Endothelial cell of umbilical vein (primary cell): ENCODE measurements around the gene SUSD5. TPM values are rescaled to one million over a fixed set of nuclear protein-coding genes. Genes with fewer than 3 reads are reported as not detected.
"Not testable (repeated sequence)": the region's sequence is repeated elsewhere in the genome, so short reads cannot be mapped to it uniquely, and the experiment has no call there.

ENCODE experiments used
- BruUV-seq: library from RNA; stranded (reverse); fragments of 400-500 nt; replicated peaks from 2 replicates; lab custom pipeline; 2021; lab: Mats Ljungman, UMichigan
- CTCF ChIA-PET: fragments of 300-600, 350-600 bp; sonication (Branson Sonifier 250); formaldehyde crosslinking; loops from one replicate; lab custom pipeline; 2021; ENCODE audit warnings: antibody characterized with exemption, inconsistent platforms; lab: Charles Lee
- POLR2A ChIA-PET: fragments of 300-600, 350-600 bp; sonication (Branson Sonifier 250); formaldehyde crosslinking; loops from one replicate; lab custom pipeline; 2021; ENCODE audit warnings: antibody characterized with exemption, inconsistent platforms; lab: Charles Lee
- DNase-seq: peaks from one replicate; pipeline ENCODE4 v3.0.0-alpha.2; 2011; ENCODE audit warnings: low read depth, low spot score
- FAIRE-seq: peaks from 2 replicates; lab custom pipeline; 2011; peaks lifted over from hg19 to GRCh38; lab: Jason Lieb, UNC
- H2AFZ ChIP-seq: 2 replicates; pipeline ENCODE4 v1.6.0; 2012; ENCODE audit warnings: low read depth, low read length, control low read depth, inconsistent platforms
- H3K27ac ChIP-seq: 2 replicates; pipeline ENCODE4 v1.5.1; 2011; ENCODE audit warnings: low read depth, mild to moderate bottlenecking, control low read depth, low read length, moderate library complexity; ENCODE audit not compliant: insufficient read depth
- H3K27me3 ChIP-seq, 2 experiments: 2 replicates each; pipeline versions ENCODE4 v1.6.0 to v1.6.1; 2011; ENCODE audit warnings: low read length in 2 of 2, mixed read lengths in 1 of 2; ENCODE audit not compliant: control insufficient read depth in 2 of 2, insufficient read depth in 2 of 2
- H3K36me3 ChIP-seq, 2 experiments: 2 replicates in 1 of 2; 3 replicates in 1 of 2; pipeline ENCODE4 v1.5.1; 2011; ENCODE audit warnings: low read length in 2 of 2, mild to moderate bottlenecking in 1 of 2, moderate library complexity in 1 of 2; ENCODE audit not compliant: control insufficient read depth in 2 of 2, insufficient read depth in 2 of 2; ENCODE audit errors: extremely low read depth in 1 of 2
- H3K4me1 ChIP-seq: 3 replicates; pipeline ENCODE4 v1.5.1; 2011; ENCODE audit warnings: mild to moderate bottlenecking, low read length; ENCODE audit not compliant: control insufficient read depth, insufficient read depth; ENCODE audit errors: extremely low read depth
- H3K4me2 ChIP-seq: 2 replicates; pipeline ENCODE4 v1.6.1; 2011; ENCODE audit warnings: low read length, control low read depth, mixed read lengths; ENCODE audit not compliant: insufficient read depth
- H3K4me3 ChIP-seq, 3 experiments: fragments of 200-600 bp in 1 of 3; sonication (generic), shearing (Covaris generic) in 1 of 3; replicated peaks in 1 of 3; 2 replicates each; pipeline ENCODE4 v1.5.1; 2011 to 2016; ENCODE audit warnings: control low read depth in 3 of 3, low read length in 3 of 3, mild to moderate bottlenecking in 2 of 3, inconsistent platforms in 1 of 3, low read depth in 1 of 3, moderate library complexity in 1 of 3; ENCODE audit not compliant: insufficient read depth in 1 of 3
- H3K79me2 ChIP-seq: 2 replicates; pipeline ENCODE4 v1.6.0; 2012; ENCODE audit warnings: low read length, inconsistent platforms; ENCODE audit not compliant: control insufficient read depth, insufficient read depth
- H3K9ac ChIP-seq: replicated peaks from 2 replicates; pipeline ENCODE3; 2011; ENCODE audit warnings: low read length, control low read depth; ENCODE audit not compliant: insufficient read depth; ENCODE audit errors: extremely low read depth
- H3K9me1 ChIP-seq: replicated peaks from 3 replicates; pipeline ENCODE4 v1.6.0; 2011; ENCODE audit warnings: mild to moderate bottlenecking, low read length; ENCODE audit not compliant: control insufficient read depth, insufficient read depth; ENCODE audit errors: extremely low read depth
- H3K9me3 ChIP-seq: replicated peaks from 2 replicates; pipeline ENCODE4 v1.5.1; 2012; ENCODE audit warnings: low read length, inconsistent platforms; ENCODE audit not compliant: control insufficient read depth, insufficient read depth
- H4K20me1 ChIP-seq: replicated peaks from 2 replicates; pipeline ENCODE3; 2011; ENCODE audit warnings: mild to moderate bottlenecking, low read length; ENCODE audit not compliant: control insufficient read depth, insufficient read depth; ENCODE audit errors: extremely low read depth
- EZH2 ChIP-seq: IDR thresholded peaks from 2 replicates; pipeline ENCODE4 v1.6.1; 2012; ENCODE audit warnings: borderline replicate concordance, low read depth, mild to moderate bottlenecking, moderate library complexity, low read length, inconsistent platforms; ENCODE audit not compliant: severe bottlenecking
- FOS ChIP-seq: IDR thresholded peaks from 2 replicates; pipeline ENCODE4 v1.6.1; 2011; ENCODE audit warnings: mild to moderate bottlenecking, low read length, moderate library complexity, borderline replicate concordance; ENCODE audit not compliant: insufficient read depth
- GATA2 ChIP-seq: IDR thresholded peaks from 2 replicates; pipeline ENCODE4 v1.7.0; 2011; ENCODE audit warnings: low read depth, mild to moderate bottlenecking, moderate library complexity, mixed read lengths, low read length; ENCODE audit not compliant: insufficient read length, insufficient read depth
- JUN ChIP-seq: IDR thresholded peaks from 2 replicates; pipeline ENCODE4 v1.6.1; 2011; ENCODE audit warnings: borderline replicate concordance, low read depth; ENCODE audit not compliant: insufficient read length, insufficient read depth
- MYC ChIP-seq: IDR thresholded peaks from one replicate; pipeline ENCODE4 v1.6.1; 2011; ENCODE audit warnings: mild to moderate bottlenecking, low read depth, low read length
- POLR2A ChIP-seq: IDR thresholded peaks from 2 replicates; pipeline ENCODE4 v1.6.1; 2012; ENCODE audit warnings: low read depth, mild to moderate bottlenecking, control low read depth, low read length
- POLR2AphosphoS5 ChIP-seq: IDR thresholded peaks from 2 replicates; pipeline ENCODE4 v1.6.1; 2012; ENCODE audit warnings: low read depth, mild to moderate bottlenecking, control low read depth, low read length, moderate library complexity; ENCODE audit not compliant: insufficient read depth
- dilution Hi-C: fragments of 300-500 bp; cut with MboI; formaldehyde crosslinking; loops from one replicate; pipeline ENCODE4 v1.15.0; 2019; ENCODE audit warnings: low sequenced_read_pairs; ENCODE audit not compliant: extremely low pct_ligation_motif_present
- intact Hi-C: fragments of 100-400 bp; cut with micrococcal nuclease; formaldehyde crosslinking; loops from one replicate; pipeline ENCODE4 v1.10.0; 2022
- polyA plus RNA-seq, 4 experiments: library from polyadenylated mRNA; depleted of rRNA in 3 of 4; stranded (reverse) in 3 of 4; unstranded in 1 of 4; fragments of >200 nt; gene quantifications; 2 replicates each; pipeline versions ENCODE4 v1.2.1 to v1.2.3, GENCODE V29; 2011 to 2012; ENCODE audit warnings: missing spikeins in 1 of 4
- total RNA-seq: library from RNA; stranded (reverse); gene quantifications from 2 replicates; pipeline ENCODE4 v1.2.3, GENCODE V29; 2021
- TF ChIP-seq, protein P1 (sequence below), 2 donors: IDR thresholded peaks; 1 replicate in 1 of 2; 2 replicates in 1 of 2; pipeline ENCODE4 v1.5.1; 2011; ENCODE audit warnings: low read length in 2 of 2, mild to moderate bottlenecking in 2 of 2, moderate library complexity in 2 of 2, control low read depth in 1 of 2, inconsistent platforms in 1 of 2, low read depth in 1 of 2; ENCODE audit not compliant: insufficient read depth in 1 of 2; ENCODE audit errors: extremely low read depth in 1 of 2
- TF ChIP-seq, protein P2 (sequence below): IDR thresholded peaks from 2 replicates; pipeline ENCODE4 v1.6.1; 2011; ENCODE audit not compliant: insufficient read depth, insufficient read length

Gene SUSD5
- total and polyA plus RNA-seq, 2 donors (not counting 3 experiments of a cell fraction or from before 2014, with no cell fraction given): 7.7 to 18.8 TPM

DNA sequence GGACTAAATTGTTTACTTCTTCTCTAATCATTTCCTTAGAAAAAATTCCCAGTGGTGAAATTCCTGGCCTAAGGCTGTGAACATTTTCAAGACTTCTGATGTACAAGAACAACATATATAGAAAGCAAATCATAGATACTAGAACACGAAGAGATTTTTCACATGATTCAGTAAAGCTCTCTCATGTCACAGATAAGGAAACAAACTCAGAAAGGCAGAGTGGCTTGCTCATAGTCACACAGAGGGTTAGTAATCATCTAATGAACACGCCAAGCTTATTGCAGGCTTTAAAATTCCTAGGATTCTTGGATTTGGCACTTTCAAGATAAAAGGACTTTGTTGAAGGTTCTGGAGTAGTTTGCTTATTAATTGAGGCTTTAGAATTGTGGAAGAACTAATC lies 78.6 kb downstream of the SUSD5 start:
- DNase-seq: no peak
- Histone ChIP-seq H2AFZ (no peak overlapping the region), H3K9ac (no peak overlapping the region), H4K20me1 (no peaks in the 10 kb centered on the region), H3K79me2 (no peaks in the 10 kb centered on the region), H3K9me3 (no peaks in the 10 kb centered on the region), H3K27me3 (no peaks in the 10 kb centered on the region), H3K4me3 (no peak overlapping the region), H3K4me2 (no peak overlapping the region), H3K27ac (no peak overlapping the region), H3K36me3 (peaks cover 5 to 12% of the 10 kb centered on the region in 2 experiments), H3K9me1 (no peaks in the 10 kb centered on the region), H3K4me1 (no peaks in the 10 kb centered on the region)
- CTCF ChIA-PET: interaction anchor here (1.4 to 3.4 kb wide), 4 partner anchors 8 to 647 kb away, joined by 3 to 17 read pairs (median 8); no protein-coding TSS in a partner anchor
- FAIRE-seq: no peak
- POLR2A ChIA-PET: no interaction called here
- intact Hi-C loops: no loop called here
- TF ChIP-seq, protein P1, sequence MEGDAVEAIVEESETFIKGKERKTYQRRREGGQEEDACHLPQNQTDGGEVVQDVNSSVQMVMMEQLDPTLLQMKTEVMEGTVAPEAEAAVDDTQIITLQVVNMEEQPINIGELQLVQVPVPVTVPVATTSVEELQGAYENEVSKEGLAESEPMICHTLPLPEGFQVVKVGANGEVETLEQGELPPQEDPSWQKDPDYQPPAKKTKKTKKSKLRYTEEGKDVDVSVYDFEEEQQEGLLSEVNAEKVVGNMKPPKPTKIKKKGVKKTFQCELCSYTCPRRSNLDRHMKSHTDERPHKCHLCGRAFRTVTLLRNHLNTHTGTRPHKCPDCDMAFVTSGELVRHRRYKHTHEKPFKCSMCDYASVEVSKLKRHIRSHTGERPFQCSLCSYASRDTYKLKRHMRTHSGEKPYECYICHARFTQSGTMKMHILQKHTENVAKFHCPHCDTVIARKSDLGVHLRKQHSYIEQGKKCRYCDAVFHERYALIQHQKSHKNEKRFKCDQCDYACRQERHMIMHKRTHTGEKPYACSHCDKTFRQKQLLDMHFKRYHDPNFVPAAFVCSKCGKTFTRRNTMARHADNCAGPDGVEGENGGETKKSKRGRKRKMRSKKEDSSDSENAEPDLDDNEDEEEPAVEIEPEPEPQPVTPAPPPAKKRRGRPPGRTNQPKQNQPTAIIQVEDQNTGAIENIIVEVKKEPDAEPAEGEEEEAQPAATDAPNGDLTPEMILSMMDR (IDR thresholded peaks at IDR 0.05; ENCODE audit: extremely low read depth in 1 of 2, insufficient read depth in 1 of 2, low read depth in 1 of 2, low read length in 2 of 2): no peak
- TF ChIP-seq FOS (no peak), JUN (no peak), POLR2AphosphoS5 (no peak), EZH2 (no peak), POLR2A (no peak), GATA2 (no peak), MYC (no peak)
- TF ChIP-seq, protein P2, sequence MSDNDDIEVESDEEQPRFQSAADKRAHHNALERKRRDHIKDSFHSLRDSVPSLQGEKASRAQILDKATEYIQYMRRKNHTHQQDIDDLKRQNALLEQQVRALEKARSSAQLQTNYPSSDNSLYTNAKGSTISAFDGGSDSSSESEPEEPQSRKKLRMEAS: no peak
- BruUV-seq: no TSS peak
- dilution Hi-C loops: loop anchor here (10.0 kb wide), 1 partner anchor 215 kb away; no protein-coding TSS in a partner anchor

DNA sequence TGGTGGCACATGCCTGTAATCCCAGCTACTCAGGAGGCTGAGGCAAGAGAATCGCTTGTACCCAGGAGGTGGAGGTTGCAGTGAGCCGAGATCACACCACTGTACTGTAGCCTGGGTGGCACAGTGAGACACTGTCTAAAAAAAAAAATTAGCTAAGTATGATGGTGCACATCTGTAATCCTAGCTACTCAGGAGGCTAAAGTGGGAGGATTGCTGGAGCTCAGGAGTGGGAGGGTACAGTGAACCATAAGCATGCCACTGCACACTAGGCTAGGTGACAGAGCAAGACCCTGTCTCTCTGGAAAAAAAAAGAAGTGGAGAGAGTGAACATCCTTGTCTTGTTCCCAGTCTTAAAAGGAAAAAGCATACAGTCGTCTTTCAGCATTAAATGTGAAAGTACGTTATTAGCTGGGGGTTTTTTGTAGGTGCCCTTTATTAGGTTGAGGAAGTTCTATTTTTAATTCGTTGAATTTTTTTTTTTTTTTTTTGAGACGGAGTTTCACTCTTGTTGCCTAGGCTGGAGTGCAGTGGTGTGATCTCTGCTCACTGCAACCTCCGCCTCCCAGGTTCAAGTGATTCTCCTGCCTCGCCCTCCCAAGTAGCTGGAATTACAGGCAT lies 79.5 kb downstream of the SUSD5 start:
- H3K4me1 ChIP-seq, POLR2A ChIA-PET, intact Hi-C loops: not testable (repeated sequence)

More for the DNA sequence above, 79.5 kb downstream of the SUSD5 start:
- BruUV-seq, H3K27me3 ChIP-seq, H3K79me2 ChIP-seq, H3K4me3 ChIP-seq, FAIRE-seq, H3K27ac ChIP-seq, H3K9me3 ChIP-seq, H2AFZ ChIP-seq, H3K9ac ChIP-seq, H4K20me1 ChIP-seq, H3K4me2 ChIP-seq, H3K9me1 ChIP-seq, DNase-seq: not testable (repeated sequence)
- dilution Hi-C loops: loop anchor here (10.0 kb wide), 1 partner anchor 216 kb away; no protein-coding TSS in a partner anchor
- CTCF ChIA-PET: interaction anchor here (0.5 to 3.4 kb wide), 3 partner anchors 20 to 234 kb away, joined by 3 to 17 read pairs (median 3); no protein-coding TSS in a partner anchor
- peaks cover 11 to 12% of the 10 kb centered on the region in 2 experiments for H3K36me3 ChIP-seq
